Hepatic stellate cell (primary cell): ENCODE measurements around the gene SCN1B.
A peak's percentile ranks its signal among the peaks of the same experiment; 100 is the strongest.
"Not testable (repeated sequence)": the region's sequence is repeated elsewhere in the genome, so short reads cannot be mapped to it uniquely, and the experiment has no call there.

Experiments used
- DNase-seq: peaks from one replicate; pipeline ENCODE4 v3.0.0; 2011; ENCODE audit warnings: low spot score

The SCN1B gene

GRCh38 chr19:35030257-35031071 lies at the start of gene SCN1B:
SCN1B (plus strand) TSS chr19:35030470; CDS start chr19:35030821, 351 bp downstream.
- peak; percentile 91 for DNase-seq

- no peak for DNase-seq
Observed at GRCh38 chr19:34982275-34982674, 48.0 kb upstream of the SCN1B start.

- DNase-seq, result no peak
Observed at GRCh38 chr19:34983786-34984185, 46.5 kb upstream of the SCN1B start.

GRCh38 chr19:34984287-34984686 lies 46.0 kb upstream of the SCN1B start:
- DNase-seq, result no peak

DNA sequence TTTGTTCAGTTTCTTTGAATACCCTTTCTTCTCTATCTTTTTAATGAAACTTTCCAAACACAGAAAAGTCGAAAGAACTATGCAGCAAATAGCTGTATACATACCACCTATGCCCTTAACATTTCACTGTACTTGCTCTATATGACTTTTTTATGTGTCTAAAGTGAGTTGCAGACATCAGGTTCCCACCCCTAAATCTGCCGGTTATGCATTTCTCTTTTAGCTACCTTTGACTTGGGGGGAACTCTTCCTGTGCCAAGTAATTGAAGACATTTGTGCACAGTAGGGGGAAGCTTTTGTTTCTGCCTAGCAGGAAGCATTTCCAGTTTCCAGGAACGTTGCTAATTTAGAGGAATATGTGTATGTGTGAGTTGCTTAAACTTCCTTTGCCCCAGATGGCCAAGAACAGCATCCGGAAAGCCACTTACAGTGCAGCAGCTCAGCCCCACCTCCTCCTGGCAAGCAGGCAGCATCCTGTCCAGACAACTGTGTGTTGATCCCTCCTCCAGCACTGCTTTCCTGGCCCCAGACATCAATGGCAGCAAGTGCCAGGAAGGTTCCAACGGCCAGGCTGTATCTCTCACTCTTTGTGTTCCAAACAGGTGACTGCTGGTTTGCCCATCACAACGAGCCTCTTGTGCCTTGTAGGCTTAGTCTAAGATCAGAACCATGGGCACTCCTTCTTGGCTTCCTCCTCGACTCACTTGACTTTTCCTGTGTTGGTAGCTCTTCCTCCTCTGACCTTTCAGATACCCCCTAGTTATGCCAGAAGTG lies 44.8 kb upstream of the SCN1B start:
- no peak for DNase-seq

DNA sequence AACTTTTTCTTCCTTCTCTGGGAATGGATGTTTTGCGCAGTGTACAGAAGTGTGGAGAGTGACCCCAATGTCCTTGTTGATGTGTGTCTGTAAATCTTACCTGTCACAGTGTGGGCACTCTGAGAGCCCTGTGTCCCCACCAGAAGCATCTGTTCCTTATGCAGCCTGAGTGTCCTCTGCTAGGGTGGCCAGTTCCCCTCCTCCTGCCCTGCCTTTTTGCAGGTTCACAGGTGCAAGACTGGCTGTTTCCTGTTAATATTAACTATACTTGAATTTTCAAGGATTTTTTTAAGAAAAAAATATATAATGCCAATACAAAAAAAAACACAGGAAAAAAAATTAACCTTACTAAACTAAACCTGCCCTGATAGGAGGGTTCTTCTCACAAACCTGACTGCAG lies 42.2 kb upstream of the SCN1B start:
- no peak for DNase-seq

GRCh38 chr19:34989298-34989697 lies 41.0 kb upstream of the SCN1B start:
- no peak for DNase-seq

DNA sequence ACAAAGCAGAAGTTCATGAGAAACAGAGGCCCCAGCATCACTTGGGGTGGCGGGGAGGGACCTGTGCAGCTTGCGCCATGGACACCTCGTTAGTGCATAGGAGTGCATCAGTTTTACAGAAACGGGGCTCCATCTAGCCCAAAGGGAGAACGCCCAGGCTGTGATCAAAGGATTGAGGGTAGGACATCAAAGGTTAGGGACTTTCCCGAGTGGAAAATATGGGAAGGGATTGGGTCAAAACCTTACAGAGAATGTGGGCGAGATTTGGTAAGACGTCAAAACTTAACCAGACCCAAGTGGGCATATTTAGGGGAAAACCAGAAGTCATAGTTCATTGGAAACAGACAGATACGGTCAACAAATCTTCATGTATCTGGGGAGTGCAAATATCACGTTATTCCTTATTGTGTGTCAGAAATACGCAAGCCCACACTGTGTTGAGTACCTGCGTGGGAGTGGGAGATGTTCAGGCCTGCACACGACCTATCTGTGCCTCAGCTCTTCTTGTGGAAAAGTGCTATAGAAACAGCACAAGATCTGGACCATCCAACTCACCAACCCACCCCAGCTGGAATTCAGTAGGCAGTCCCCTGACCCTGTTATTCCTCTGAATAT lies 39.6 kb upstream of the SCN1B start:
- DNase-seq, result no peak

GRCh38 chr19:34991542-34992333 lies 38.5 kb upstream of the SCN1B start:
- DNase-seq, result no peak

DNA sequence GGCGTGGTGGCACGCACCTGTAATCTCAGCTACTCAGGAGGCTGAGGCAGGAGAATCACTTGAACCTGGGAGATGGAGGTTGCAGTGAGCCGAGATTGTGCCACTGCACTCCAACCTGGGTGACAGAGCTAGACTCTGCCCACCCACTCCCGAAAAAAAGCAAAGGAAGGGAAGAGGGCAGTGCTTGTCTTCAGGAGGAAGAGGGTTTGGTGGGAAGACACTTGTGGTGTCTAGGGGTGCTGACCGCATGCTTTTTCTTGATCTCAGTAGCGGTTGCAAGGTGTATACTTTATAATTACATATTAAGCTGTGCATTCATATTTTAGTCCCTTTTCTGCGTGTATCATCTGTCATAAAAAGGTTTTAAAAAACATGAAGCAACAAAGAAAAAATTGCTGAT lies 37.7 kb upstream of the SCN1B start:
- DNase-seq, result not testable (repeated sequence)

DNA sequence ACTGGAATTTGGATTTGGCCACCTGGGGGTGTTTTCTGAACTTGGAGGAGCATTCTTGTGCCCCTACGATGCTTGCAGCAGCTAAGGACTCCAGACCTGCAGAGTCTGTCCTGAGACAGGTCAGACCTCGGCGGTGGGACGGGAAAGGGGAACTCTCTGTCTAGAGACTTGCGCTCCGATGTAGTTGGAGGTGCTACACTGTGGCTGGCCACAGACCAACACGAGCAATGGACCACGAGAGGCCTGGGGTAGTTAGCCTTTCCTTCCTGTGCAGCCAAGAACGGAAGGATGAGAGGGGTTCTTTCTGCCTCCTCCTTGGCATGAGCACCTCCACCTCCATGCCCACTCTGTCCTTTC lies 36.0 kb upstream of the SCN1B start:
- no peak for DNase-seq

- DNase-seq, result no peak
Observed at GRCh38 chr19:34994643-34995541, 35.4 kb upstream of the SCN1B start.

DNA sequence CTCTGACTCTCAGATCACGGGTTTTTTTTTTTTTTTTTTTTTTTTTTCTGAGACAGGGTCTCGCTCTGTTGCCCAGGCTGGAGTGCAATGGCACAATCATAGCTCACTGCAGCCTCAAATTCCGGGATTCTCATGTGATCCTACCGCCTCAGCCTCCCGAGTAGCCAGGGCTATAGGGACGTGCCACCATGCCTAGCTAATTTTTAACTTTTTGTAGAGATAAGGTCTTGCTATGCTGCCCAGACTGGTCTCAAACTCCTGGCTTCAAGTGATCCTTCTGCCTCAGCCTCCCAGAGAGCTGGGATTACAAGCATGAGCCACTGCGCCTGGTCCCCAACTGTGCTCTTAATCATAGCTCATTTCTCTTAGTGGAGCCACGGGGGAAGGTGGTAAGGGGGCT lies 34.7 kb upstream of the SCN1B start:
- no peak for DNase-seq

GRCh38 chr19:34997071-34997617 lies 33.1 kb upstream of the SCN1B start:
- DNase-seq, result no peak

- not testable (repeated sequence) for DNase-seq
Observed at GRCh38 chr19:34998224-34998623, 32.0 kb upstream of the SCN1B start.

DNA sequence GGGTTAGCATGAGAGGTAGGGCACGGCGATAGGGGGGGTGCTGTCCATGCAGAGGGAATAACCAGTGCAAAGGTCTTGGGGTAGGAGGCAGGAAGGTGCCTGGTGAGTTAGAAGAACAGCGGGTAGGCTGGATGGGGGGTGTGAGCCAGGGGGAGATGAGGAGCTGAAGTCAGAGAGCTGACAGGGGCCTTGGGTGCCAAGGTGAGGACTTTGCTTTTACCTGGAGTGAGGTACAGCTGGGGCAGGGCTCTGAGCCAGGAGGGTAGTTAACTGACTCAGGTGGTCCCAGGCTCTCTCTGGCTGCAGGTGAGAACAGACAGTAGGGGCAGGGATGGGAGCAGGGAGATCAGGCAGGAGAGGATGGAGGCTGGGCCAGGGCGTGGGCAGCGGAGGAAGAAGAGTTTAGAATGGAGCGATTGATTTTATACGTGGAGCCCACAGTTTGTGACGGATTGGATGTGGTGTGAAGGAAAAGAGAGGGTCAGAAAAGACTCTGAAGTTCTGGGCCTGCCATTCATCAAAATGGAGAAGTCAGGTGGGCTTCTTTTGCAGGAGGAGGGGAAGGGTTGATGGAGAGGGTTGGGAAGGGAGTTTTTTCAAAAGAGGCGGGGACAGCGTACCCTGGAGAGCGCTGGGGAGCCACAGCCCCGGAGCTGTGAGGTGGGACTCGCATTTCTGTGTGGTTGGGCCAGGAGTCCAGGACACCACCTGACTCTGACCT lies 31.3 kb upstream of the SCN1B start:
- DNase-seq, result no peak

GRCh38 chr19:34999498-35000337 lies 30.6 kb upstream of the SCN1B start, which contains the start of gene GRAMD1A:
GRAMD1A (plus strand) TSS chr19:35000323; CDS start chr19:35000479, 156 bp downstream.
- DNase-seq, result peak; percentile 97

DNA sequence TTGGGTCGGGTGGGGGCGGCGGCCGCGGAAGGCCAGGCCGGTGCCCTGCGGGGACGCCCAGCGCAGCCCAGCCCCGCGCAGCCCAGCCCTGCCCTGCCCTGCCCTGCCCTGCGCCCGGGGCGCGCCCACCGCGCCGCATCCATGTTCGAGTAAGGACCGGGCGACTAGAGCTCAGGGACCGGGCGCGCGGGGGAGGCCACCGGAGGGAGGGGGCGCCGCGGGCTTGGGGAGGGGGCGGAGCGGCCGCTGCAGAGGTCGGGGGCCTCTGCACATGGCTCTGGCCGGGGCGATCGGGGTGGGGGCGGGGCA lies 30.0 kb upstream of the SCN1B start:
- DNase-seq, result no peak
